ENCODE data around the gene GUK1.
"Not testable (repeated sequence)": the region's sequence is repeated elsewhere in the genome, so short reads cannot be mapped to it uniquely, and the experiment has no call there.

GUK1 gene

DNA sequence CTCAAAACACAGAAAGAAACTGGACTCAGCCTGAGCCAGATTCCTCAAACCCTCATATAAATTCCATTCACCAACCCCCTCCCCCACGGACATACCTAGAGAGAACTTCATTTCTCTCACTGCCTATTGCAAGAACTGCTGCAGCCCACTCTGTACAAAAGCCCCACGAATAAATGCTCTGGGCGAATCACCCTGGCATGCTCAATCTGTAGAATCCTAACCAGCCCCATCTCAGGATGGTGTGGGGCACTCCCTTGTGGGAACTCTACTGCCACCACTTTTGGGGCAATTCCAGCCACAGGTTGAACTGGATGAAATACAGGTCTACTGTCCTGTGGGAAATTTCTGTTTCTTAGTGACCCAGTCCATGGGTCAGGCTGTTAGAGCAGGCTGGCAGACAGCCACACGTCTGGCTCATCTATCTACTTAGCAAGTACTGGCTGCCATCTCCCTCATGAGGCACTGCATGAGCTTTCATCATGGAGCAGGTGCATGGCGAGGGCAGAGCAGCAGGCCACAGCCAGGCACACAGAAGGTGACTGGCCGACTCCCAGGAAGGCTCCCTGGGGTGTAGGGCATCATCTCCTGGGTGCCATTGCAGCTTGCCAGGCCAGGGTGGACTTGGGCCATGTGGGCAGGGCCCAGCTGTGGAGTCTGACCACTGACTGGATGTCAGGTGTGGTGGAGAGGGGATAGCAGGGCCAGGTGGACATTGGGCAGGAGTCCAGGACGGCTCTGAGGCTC, 35.4 kb upstream of the GUK1 start:
- DNase-seq = no peak

DNA sequence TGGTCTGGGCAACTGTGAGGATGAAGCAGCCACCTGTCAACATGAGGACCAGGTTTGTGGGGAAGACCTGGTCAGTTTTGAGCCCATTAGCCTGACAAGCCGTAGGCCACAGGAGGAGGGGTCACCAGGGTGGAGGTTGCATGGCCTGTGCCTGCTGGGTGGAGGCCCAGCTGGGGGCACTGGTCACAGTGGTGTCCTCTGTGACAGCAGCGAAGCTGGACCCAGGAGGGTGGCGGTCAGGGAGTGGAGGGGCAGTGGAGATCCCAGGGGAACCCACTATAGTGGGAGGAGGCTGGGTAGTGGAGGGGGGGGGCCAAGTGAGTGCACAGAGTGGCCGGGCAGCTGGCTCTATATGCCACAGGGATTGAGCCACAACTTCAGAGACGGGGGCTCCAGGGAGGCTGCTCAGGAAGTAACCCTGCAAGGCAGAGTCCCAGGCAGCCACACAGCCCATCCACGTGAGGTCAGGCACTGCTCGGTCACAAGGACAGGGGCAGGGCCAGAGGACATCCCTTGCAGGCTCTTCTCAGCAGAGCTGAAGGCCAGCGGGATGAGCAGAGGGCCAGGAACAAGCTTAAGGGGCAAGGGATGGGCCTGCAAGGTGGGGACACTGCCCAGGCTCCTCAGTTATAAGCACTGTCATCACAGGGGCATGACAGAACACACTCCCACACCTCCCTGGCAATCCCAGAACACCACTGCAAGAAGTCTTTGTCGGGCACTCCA, 34.6 kb upstream of the GUK1 start:
- no peak for DNase-seq

GRCh38 chr1:228105996-228106799, 33.9 kb upstream of the GUK1 start:
- DNase-seq = no peak

- DNase-seq = no peak
Observed at GRCh38 chr1:228106800-228107054, 33.4 kb upstream of the GUK1 start.

- no peak for DNase-seq
Observed at GRCh38 chr1:228107636-228108035, 32.4 kb upstream of the GUK1 start.

DNA sequence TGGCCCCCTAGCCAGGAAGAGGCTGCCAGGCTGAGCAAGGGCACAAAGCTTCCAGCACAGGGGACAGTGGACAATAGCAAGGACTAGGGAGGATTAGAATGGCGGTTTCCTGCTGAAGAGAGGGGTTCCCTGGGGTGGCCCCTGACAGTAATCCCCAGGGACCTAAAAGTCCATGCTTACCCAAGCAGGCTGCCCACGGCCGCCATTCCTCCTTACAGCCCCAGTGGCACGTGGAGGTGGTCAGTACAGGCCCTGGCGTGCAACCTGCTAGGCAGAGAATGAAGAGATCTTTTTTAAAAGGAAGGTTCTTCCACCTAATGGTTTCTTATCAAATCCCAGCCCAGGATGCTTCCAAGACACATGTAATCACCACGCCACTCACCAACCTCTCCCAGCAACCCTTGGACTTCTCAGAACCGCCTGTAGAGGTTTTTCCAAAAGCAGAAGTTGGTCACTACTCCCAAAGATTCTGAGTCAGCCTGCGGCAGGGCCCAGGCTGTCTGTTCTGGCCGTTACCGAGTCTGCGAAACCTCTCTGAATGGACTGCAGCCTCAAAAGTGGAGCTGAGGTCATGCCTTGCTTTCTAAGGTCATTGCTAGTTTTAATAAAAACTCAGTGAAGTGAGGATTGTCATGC, 31.9 kb upstream of the GUK1 start:
- no peak for DNase-seq

- no peak for DNase-seq
Observed at GRCh38 chr1:228108742-228109072, 31.4 kb upstream of the GUK1 start.

- DNase-seq = peak; percentile 100
Observed at GRCh38 chr1:228109073-228109961, 30.8 kb upstream of the GUK1 start, which contains the start of gene MRPL55. Gene MRPL55, minus strand, starts transcription at chr1:228109299. Its CDS starts 1,039 bp downstream, at chr1:228108260.

- DNase-seq = no peak
Observed at GRCh38 chr1:228109962-228110488, 30.1 kb upstream of the GUK1 start.

DNA sequence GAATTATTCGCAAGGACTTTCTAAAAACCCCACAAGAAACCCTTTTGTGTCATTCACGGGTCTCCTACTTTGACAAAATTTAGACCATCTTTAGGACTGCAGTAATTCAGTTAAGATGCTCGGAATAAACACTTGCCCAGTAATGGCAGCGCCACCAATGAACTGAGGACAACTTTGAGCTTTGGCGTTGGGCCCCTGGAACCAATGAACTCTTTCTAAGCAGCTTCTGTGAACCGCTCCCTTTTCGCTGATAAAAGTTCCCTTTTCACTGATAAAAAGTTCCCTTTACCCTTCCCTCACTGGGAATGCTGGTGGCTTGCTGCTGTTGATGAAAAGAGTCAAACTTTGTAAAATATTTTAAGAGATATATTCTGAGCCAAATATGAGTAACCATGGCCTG, 29.5 kb upstream of the GUK1 start:
- no peak for DNase-seq

GRCh38 chr1:228111315-228111714, 28.8 kb upstream of the GUK1 start:
- DNase-seq = not testable (repeated sequence)

- no peak for DNase-seq
Observed at GRCh38 chr1:228112167-228112566, 27.9 kb upstream of the GUK1 start.

- no peak for DNase-seq
Observed at GRCh38 chr1:228112617-228113016, 27.5 kb upstream of the GUK1 start.

GRCh38 chr1:228114827-228115226, 25.3 kb upstream of the GUK1 start:
- no peak for DNase-seq

DNA sequence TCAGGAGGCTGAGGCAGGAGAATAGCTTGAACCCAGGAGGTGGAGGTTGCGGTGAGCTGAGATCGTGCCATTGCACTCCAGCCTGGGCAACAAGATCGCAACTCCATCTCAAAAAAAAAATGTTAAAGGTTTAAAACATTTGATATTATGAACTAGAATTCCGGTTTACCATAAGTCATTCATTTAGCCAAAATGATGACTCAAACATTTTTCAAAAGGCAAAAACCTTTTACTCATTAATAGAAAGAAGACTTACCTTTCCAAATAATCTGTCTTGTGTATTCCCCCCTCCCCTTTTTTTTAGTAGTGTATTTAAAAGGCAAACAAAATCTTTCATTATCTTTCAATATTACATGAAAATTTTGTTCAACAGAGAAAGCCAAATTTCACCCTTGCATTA, 22.7 kb upstream of the GUK1 start:
- no peak for DNase-seq

DNA sequence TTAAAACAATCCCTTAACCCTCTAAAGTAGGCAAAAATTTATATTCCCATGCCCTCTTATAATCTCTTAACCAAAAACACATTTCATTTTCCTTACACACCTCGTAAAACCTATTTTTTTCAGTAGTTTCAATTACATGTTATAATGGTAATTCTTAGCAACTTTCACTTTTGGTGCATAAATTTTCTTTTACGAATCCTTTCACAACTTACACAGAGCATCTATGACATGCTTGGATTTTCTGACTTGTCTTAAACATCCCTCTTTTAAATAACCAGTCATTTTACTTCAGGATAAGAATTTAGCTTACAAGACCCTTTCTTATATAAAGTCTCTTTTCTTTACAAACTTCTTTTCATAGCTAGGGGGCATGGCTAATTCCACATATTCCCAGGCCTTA, 22.0 kb upstream of the GUK1 start:
- no peak for DNase-seq

- no peak for DNase-seq
Observed at GRCh38 chr1:228120351-228120750, 19.7 kb upstream of the GUK1 start.

DNA sequence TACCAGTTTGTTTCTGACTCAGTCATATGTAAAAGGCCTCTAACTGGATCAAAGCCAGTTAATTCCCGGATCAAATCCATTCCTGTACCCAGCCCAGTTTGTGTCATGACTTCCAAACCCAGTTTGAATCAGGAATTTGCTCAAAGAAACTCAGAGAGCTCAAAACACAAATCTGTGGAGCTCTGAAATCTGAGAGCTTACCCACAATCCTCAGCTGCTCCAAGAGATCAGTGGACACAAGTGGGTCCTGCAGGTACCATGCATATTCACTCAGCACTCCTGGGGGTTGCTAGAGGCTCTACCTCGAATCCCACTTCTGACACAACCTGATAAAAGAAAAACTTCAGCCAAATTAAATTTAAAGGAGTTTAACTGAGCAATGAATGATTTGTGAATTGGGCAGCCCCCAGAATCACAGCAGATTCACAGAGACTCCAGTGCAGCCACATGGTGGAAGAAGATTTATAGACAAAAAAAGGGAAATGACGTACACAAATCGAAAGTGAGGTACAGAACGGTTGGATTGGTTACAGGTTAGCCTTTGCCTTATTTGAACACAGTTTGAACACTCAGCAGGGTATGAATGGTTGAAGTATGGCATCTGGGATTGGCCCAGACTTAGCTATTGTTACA, 19.1 kb upstream of the GUK1 start:
- no peak for DNase-seq

DNA sequence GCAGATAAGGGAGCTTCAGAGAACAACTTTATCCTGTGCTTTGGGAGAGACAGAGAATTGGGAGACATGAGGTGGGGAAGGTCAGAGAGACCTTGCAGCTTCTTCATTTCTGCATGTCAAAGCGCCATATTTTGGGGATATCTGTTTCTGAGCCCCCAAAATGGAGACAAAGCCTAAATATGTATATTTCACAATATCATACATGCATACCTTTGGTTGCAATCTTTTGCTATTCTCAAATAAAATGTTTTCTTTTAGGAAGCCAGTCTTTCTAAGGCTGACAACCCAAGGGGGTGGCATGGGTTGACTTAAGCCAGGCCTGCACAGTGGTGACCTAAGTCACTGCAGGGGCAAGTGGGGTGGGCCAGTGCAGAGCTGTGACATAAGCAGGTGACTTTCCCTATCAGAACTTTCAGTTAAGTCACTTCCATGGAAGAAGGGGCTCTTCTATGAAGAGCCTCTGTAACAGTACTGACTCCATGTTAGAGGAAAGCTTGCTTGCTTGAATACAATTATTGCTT, 17.1 kb upstream of the GUK1 start:
- DNase-seq = no peak

DNA sequence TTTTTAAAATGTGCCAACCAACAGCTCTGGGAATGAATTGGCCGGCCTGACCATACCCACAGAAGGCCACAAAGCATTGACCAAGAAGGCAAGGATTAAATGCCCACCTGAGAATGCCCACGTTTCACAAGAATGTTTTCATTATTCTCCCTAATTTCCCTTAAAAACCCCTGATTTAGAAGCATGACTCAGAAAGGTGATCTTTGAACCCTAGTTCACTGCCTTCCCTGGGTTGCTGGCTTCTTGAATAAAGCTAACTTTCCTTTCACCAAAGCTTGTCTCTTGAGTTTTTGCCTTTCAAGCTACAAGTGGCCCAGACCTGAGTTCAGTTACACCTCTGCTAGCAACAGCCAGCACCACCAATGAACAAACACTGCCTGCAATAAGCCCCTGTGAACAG, 16.6 kb upstream of the GUK1 start:
- no peak for DNase-seq

- DNase-seq = no peak
Observed at GRCh38 chr1:228125185-228125584, 14.9 kb upstream of the GUK1 start.

Measured in T-helper 9 cell (primary cell).